NCI-H187 treated with DMSO at 0.1 percent for 48 hours (cell line): ENCODE results near the gene CNBP.

Experiments
- DNase-seq: peaks from one replicate; lab custom pipeline; 2025; lab: John Stamatoyannopoulos, UW

CNBP gene

DNA sequence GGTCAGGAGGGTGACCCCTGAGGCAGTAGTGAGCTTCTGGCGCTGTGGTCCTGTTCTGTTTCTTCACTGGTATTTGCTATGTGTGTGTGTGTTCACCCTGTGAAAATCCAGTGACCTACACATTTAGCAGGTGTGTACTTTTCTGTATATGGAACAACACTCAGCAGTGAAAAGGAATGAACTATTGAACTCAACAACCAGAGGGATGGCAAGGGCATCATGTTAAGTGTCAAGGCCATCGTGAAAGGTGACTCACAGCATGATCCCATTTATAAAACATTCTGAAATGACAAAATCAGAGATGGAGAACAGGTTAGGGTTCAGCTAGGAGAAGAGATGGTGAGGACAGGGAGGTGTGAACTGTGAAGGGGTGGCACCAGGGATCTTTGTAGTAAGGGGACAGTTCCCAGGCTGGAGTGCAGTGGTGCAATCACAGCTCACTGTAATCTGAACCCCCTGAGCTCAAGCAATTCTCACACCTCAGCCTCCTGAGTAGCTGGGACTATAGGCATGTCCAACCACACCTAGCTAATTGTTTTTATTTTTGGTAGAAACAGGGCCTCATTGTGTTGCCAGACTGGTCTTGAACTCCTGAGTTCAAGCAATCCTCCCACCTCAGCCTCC, 52.1 kb downstream of the CNBP start:
- no peak for DNase-seq

DNA sequence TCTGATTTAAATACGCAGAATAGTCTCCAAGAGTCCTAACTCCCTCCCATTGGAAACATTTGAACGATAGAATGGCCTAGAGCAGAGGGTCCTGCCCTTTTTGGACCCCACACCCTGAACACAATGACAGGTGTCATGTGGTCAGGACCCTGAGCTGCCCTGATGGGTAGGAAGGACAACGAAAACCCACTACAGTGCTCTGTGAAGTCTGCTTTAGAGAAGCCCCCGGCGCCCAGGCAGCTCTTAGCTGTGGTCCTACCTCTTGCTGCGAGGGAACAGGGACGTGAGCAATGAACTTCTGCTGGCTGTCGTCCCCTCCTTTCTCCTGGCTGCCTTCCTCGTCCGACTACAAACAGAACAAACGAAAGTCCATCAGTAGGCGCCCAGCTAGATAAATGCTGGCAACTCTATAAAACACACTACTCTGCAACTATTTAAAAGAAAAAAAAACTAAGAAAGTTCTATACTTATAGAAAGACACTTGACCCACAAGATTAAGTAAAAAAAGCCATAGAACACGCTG, 53.3 kb downstream of the CNBP start:
- DNase-seq = no peak

DNA sequence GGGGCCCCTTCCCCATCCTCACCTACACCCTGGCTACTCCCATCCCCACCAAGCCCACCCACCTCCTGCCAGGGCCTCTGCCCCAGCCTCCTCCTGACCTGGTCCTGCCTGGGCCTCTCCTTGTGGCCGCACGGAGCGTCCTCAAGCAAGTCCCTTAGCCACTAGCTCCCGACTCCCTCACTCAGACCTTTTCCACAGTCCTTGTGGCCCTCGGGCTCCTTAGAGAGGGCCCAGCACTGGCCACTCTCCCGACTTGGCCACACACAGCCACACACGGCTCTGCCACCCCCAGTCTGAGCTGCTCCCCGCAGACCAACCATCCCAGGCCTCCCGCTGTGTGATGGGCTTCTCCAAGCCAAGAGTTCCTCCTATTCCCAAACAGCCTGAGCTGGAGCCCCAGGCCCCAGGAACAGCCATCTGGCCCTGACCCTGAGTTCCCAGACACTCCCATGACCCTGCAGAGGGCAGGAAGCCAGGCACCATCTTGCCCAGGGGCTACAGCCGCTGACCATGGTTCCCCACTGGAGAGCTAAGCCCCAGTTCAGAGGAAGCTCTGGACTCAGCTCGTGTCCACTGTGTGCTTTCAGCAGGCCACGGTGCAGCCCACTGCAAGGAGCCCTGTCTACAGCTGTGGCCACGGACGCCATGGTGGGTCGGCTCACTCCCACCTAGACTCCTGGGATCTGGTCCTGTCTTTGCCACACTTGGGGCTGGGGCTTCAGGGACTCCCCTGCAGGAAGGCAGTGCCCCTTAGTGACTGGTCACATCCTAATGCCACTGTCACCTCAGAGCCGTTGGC, 55.1 kb downstream of the CNBP start:
- no peak for DNase-seq

DNA sequence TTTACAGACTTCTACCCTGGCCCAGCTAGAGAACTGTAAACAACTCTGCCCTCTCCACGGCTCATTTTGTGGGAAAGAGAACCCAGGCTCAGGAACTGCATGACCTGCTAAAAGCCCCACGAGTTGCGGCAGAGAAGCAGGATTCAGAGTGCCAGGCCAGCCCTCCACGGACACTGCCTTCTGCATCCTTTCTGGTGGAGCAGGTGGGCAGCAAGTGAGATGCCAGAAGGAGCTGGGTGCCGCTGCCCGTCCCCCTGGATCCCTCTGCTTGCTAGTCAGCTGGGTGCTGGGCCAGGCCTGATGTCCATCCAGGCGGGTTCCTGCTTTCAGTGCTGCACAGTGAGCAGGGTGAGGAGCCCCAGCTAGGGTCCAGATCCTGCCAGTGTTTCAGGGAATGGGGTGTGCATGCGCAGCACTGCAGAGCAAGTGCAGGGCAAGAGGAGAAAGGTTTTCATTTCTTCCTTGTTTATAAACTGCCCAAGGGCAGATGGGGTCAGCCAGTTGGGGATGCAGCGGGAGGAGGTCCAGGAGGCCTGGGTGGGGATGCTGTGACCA, 56.9 kb downstream of the CNBP start:
- no peak for DNase-seq

DNA sequence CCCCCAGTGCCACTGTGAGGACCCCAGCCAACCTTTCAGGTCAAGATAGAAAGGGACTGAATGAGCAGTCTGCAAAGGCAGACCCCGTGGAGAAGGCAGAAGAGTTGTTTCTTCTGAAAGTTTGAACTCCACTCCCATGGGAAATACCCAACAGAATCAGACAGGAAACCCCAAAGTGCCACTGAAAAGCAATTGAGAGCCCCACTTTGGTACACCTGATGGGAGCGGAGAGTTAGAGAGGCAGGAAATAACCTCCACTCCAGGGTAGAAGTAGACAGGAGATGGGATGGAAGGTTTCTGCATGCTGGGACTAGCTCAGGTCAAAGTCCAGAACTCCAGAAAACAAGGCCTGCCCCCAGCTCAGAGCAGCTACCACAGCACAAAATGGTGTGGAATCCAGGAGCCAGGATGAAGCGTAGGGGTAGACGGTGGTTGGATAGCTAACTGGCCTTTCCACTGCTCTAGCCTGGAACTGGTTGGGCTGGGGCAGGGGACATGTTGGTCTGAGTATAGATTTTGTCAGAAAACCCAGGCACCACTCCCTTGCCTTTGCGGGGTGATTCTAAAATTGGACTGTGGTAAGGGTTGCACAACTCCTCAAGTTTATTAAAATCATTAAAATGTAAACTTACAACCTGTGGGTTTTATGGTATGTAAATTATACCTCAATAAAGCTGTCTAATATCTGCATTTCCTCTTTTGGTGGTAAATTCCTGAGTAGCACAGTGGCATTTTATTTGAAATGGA, 60.2 kb downstream of the CNBP start:
- no peak for DNase-seq

DNA sequence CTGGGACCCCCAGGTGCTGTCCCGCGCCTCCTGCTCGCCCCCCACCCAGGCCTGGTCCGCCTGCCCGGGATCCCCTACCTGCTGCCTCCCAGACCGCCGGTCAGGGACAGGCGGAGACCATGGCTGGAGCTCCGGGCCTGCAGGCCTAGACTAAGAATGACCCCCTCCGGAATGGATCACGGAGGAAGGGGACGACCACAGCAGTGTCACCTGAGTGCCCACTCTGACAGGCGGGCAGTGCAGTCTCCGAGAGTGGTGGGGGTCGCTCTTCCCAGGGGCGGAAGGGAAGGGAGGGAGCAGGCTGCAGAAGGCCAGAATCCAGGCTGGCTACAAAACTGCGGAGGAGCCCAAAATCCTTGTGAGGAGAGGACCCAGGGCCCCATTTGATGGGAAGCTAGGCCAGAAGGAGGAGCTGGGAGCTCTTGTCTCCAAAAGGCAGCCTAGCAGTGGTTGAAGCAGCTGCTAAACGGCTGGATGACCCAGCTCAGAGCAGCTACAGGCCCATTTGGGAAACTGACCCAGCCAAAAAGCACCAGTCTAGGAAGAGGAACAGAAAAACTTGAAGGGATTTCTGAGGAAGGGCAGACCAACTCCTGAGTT, 61.2 kb downstream of the CNBP start:
- DNase-seq = no peak

DNA sequence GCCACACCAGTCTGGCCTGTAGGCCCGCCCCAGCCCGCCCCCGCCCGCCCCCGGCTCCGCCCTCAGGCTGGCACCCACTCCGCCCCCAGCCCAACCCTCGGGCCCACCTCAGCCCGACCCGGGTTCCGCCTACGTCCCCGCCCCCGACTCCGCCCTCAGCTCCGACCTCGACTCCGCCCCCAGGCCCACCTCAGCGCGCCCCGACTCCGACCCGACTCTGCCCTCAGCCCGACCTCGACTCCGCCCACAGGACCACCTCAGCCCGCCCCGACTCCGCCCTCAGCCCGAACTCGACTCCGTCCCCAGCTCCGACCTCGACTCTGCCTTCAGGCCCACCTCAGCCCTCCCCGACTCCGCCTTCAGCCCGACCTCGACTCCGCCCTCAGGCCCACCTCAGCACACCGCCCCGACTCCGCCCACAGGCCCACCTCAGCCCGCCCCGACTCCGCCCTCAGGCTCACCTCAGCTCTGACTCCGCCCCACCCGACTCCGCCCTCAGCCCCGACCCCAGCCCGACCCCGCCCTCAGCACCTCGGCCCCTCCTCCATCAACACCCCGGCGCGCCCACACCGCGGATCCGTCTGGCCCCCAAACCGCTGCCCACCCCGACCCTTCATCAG, 61.8 kb downstream of the CNBP start, which contains the start of gene RAB43:
TSS of gene RAB43 (minus strand) at position 13 of the 620 bp plus-strand sequence. CDS start 315 bp downstream, outside the sequence.
- no peak for DNase-seq

DNA sequence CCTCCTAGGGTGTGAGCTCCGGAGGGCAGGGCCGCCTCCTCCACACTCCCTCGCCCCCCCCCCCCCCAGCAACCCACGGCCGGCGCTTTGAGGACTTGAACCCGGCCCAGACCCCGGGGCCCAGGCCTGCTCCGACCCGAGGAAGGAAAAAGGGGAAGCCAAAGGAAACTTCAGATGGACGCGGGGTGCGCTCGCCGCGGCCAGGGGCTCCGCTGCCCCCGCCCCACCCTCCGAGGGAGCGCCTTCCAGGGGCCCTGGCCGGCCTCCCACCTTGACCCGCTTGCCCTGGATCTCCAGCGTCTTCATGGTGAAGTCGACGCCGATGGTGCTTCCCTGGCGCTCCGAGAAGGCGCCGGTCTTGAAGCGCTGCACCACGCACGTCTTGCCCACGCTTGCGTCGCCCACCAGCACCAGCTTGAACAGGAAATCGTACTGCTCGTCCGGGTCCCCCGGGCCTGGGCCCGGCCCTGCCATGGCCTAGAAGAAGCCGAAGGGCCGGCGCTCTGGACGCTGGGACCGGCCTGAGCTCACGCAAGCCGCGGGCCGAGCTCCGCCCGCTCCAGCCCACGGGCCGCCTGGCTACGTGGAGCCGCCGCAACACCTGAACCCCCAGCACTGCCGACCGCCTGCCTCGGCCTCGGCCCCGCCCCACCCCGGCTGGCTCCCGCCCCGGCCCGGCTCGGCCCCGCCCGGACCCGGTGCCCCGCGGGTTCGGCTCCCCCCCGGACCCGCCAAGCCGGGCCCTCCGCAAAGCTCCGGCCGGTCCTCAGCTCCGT, 62.5 kb downstream of the CNBP start:
- no peak for DNase-seq

DNA sequence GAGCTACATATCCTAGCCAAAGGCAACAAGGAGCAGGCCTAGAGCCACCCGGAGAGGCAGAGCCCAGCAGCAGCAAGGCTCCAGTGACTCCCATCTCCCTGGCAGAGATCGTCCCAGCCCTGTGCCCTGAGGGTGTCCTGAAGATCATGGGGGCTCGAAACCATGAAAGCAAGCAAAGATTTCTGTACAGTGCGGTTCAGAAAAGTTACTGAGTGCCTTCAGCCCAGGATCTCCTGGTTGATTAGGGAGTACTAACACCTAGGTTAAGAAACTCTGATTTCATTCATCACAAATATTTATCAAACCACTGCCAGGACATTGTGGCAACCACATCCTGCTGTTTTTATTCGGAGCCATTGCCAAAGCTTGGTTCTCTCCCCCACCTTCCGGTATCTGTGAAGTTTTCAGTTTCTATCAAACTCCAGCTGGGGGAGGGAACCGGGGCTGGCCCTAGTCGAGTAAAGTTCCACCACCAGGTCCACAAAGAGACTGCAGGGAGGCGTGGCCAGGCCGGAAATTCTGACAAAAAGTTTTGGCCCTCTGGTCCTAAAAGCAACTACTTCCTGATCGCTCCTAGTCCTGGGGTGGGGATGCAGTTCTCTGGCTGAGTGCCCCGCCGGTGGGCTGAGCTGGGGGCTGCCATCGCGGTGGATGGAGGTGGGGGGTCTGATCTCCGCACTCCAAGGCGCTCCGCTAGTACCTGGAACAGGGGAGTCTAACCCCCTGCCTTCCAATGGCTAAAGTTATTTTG, 63.3 kb downstream of the CNBP start:
- no peak for DNase-seq

DNA sequence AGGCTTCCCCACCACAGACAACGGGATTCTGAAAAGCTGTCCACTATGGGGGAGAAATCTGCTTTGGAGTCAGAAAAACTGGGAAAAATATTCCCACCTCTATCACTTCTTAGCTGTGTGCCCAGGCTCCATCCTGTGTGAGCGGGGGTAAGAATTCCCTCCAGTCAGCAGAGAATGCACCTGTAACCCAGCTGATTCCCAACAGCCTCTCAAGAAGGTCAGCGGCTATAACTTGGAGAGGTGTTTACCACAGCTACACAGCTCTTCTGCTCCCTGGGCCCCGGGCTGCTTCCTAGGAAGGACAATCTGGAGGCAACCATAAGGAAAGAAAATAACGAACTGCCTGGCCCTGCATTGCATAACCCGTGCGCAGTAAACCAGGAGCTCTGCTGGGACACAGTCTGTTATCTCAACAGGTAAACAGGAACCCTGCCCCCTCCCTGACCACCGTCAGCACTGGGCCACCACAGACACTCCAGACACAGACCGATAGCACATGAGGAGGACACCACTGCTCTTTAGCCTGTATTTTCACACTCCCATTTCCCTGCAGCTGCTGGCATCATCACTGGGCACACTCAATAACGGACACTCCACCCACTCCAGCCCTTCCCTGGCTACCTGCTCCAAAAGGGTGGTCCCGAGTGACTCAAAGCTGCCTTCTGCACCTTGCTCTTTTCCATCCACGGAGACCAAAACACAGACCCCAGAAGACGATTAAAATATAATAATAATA, 64.2 kb downstream of the CNBP start:
- no peak for DNase-seq

DNA sequence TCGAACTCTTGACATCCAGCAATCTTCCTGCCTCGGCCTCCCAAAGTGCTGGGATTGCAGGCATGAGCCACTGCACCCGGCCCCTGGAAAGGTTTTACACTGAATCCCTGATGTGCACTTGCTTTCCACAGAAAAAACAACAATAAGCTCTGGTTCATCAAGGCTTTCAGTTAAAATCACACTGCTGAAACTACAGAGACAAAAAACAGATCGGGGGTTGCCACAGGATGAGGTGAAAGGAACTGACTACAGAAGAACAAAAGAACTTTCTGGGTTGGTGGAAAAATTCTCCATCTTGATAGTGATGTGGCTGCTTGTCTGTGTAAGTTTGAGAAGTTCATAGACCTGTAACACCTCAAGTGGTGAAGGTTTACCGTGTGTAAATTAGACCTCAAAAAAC, 65.0 kb downstream of the CNBP start:
- DNase-seq = no peak
